SH-SY5Y (cell line): ENCODE results near the gene MSN.

Source experiments
- GATA2 ChIP-seq: IDR thresholded peaks from 2 replicates; pipeline ENCODE4 v1.6.1; 2011; ENCODE audit warnings: mild to moderate bottlenecking, low read depth, low read length
- GATA3 ChIP-seq: IDR thresholded peaks from 2 replicates; pipeline ENCODE4 v1.6.1; 2011; ENCODE audit warnings: low read depth, mild to moderate bottlenecking, low read length, moderate library complexity

Gene MSN

GRCh38 chrX:65696613-65697012, 29.2 kb downstream of the MSN start:
- TF ChIP-seq GATA2 (no peak), GATA3 (no peak)

- no peak for TF ChIP-seq GATA2
- TF ChIP-seq GATA3 = no peak
Observed at GRCh38 chrX:65697211-65697641, 29.8 kb downstream of the MSN start.

- no peak for TF ChIP-seq GATA3
- no peak for TF ChIP-seq GATA2
Observed at GRCh38 chrX:65697915-65698796, 30.7 kb downstream of the MSN start.

- no peak for TF ChIP-seq GATA3
- no peak for TF ChIP-seq GATA2
Observed at GRCh38 chrX:65702956-65703355, 35.5 kb downstream of the MSN start.

GRCh38 chrX:65705439-65705838, 38.0 kb downstream of the MSN start:
- TF ChIP-seq GATA3 (no peak), GATA2 (no peak)

- TF ChIP-seq GATA2 = no peak
- no peak for TF ChIP-seq GATA3
Observed at GRCh38 chrX:65706041-65706828, 38.8 kb downstream of the MSN start.

- TF ChIP-seq GATA3 = no peak
- TF ChIP-seq GATA2 = no peak
Observed at GRCh38 chrX:65707151-65707550, 39.7 kb downstream of the MSN start.

- no peak for TF ChIP-seq GATA3
- no peak for TF ChIP-seq GATA2
Observed at GRCh38 chrX:65712005-65712806, 44.8 kb downstream of the MSN start.

- TF ChIP-seq GATA2 = no peak
- TF ChIP-seq GATA3 = no peak
Observed at GRCh38 chrX:65718538-65718937, 51.1 kb downstream of the MSN start.

- TF ChIP-seq GATA2 (no peak), GATA3 (no peak)
Observed at GRCh38 chrX:65720381-65720964, 53.0 kb downstream of the MSN start.

- TF ChIP-seq GATA2 = no peak
- TF ChIP-seq GATA3 = no peak
Observed at GRCh38 chrX:65723706-65724105, 56.3 kb downstream of the MSN start.

- no peak for TF ChIP-seq GATA3
- no peak for TF ChIP-seq GATA2
Observed at GRCh38 chrX:65726715-65727114, 59.3 kb downstream of the MSN start.

GRCh38 chrX:65731684-65732289, 64.3 kb downstream of the MSN start:
- TF ChIP-seq GATA3 (no peak), GATA2 (no peak)
